K562 (cell line): ENCODE measurements around the gene TPGS1. TPM values are rescaled to one million over a fixed set of nuclear protein-coding genes. Genes with fewer than 3 reads are reported as not detected.
A peak's percentile ranks its signal among the peaks of the same experiment; 100 is the strongest.

Experiments
- CREB3 ChIP-seq: fragments of 450-650 bp; conservative IDR thresholded peaks from 2 replicates; pipeline ENCODE4 v1.6.1; 2016; ENCODE audit warnings: missing genetic modification characterization, low read depth, mild to moderate bottlenecking, missing compliant biosample characterization, moderate library complexity
- DDX20 ChIP-seq: fragments of 450-650 bp; IDR thresholded peaks from 2 replicates; pipeline ENCODE4 v1.6.1; 2016; ENCODE audit warnings: missing genetic modification characterization, low read depth, mild to moderate bottlenecking, missing compliant biosample characterization, moderate library complexity
- E2F3 ChIP-seq: fragments of 250-450 bp; sonication (Bioruptor Pico); IDR thresholded peaks from 2 replicates; pipeline ENCODE4 v1.4.0; 2020; ENCODE audit warnings: mild to moderate bottlenecking
- ETS2 ChIP-seq: IDR thresholded peaks from 2 replicates; pipeline ENCODE4 v1.6.1; 2016; ENCODE audit warnings: borderline replicate concordance, missing genetic modification characterization, mild to moderate bottlenecking, moderate library complexity, missing compliant biosample characterization; ENCODE audit not compliant: poor library complexity, severe bottlenecking
- FOSL1 ChIP-seq: fragments of 200-800 bp; sonication (Bioruptor generic); conservative IDR thresholded peaks from 2 replicates; pipeline ENCODE4 v1.6.1; 2016; ENCODE audit warnings: missing genetic modification characterization, missing compliant biosample characterization
- FOXA3 ChIP-seq, 2 experiments: fragments of 450-650 bp in 1 of 2; sonication (generic) in 1 of 2; formaldehyde crosslinking; IDR thresholded peaks in 1 of 2; conservative IDR thresholded peaks in 1 of 2; 2 replicates each; pipeline versions ENCODE4 v1.4.0 to v1.8.0; 2020 to 2022; ENCODE audit warnings: mild to moderate bottlenecking in 2 of 2, missing genetic modification reagents in 1 of 2
- HDAC3 ChIP-seq: fragments of 450-650 bp; IDR thresholded peaks from 2 replicates; pipeline ENCODE4 v1.6.1; 2018; ENCODE audit warnings: borderline replicate concordance, mild to moderate bottlenecking, moderate library complexity; ENCODE audit not compliant: partially characterized antibody
- MITF ChIP-seq: IDR thresholded peaks from 2 replicates; pipeline ENCODE4 v1.6.1; 2014; ENCODE audit warnings: antibody characterized with exemption
- NCOR1 ChIP-seq: fragments of 450-650 bp; IDR thresholded peaks from 2 replicates; pipeline ENCODE4 v1.6.1; 2016; ENCODE audit warnings: mild to moderate bottlenecking, moderate library complexity
- PCBP2 ChIP-seq: fragments of 200-400 bp; formaldehyde crosslinking; IDR thresholded peaks from 2 replicates; pipeline ENCODE4 v1.6.1; 2018; ENCODE audit warnings: low read length, low read depth, mild to moderate bottlenecking, moderate library complexity; ENCODE audit not compliant: poor library complexity, severe bottlenecking
- PML ChIP-seq: IDR thresholded peaks from 2 replicates; pipeline ENCODE4 v1.6.1; 2012; ENCODE audit warnings: low read length, inconsistent platforms
- PYGO2 ChIP-seq: fragments of 450-650 bp; IDR thresholded peaks from 2 replicates; pipeline ENCODE4 v1.6.1; 2016; ENCODE audit warnings: mild to moderate bottlenecking, missing genetic modification characterization, moderate library complexity, missing compliant biosample characterization
- SAFB2 ChIP-seq: fragments of 200-400 bp; formaldehyde crosslinking; IDR thresholded peaks from 2 replicates; pipeline ENCODE4 v1.6.1; 2018; ENCODE audit warnings: borderline replicate concordance, low read length, low read depth, moderate library complexity; ENCODE audit not compliant: severe bottlenecking
- SMAD3 ChIP-seq: fragments of 450-650 bp; formaldehyde crosslinking; conservative IDR thresholded peaks from 2 replicates; pipeline ENCODE4 v1.4.0; 2020; ENCODE audit warnings: mild to moderate bottlenecking
- TGIF2 ChIP-seq: sonication (generic); formaldehyde crosslinking; IDR thresholded peaks from 2 replicates; pipeline ENCODE4 v1.8.1; 2022; ENCODE audit warnings: mild to moderate bottlenecking, missing genetic modification reagents, moderate library complexity
- XRCC5 ChIP-seq: fragments of 200-400 bp; formaldehyde crosslinking; IDR thresholded peaks from 2 replicates; pipeline ENCODE4 v1.6.1; 2017; ENCODE audit warnings: low read depth, mild to moderate bottlenecking, low read length
- ZBTB17 ChIP-seq: fragments of 450-650 bp; formaldehyde crosslinking; IDR thresholded peaks from 2 replicates; pipeline ENCODE4 v1.4.0; 2020; ENCODE audit warnings: mild to moderate bottlenecking
- ZNF197 ChIP-seq: fragments of 200-800 bp; sonication (Bioruptor generic); IDR thresholded peaks from 2 replicates; pipeline ENCODE4 v1.6.1; 2016; ENCODE audit warnings: low read depth, missing genetic modification characterization, missing compliant biosample characterization
- ZNF561 ChIP-seq: fragments of 450-650 bp; formaldehyde crosslinking; conservative IDR thresholded peaks from 2 replicates; pipeline ENCODE4 v1.4.0; 2020; ENCODE audit warnings: mild to moderate bottlenecking, moderate library complexity
- ZNF592 ChIP-seq: fragments of 450-650 bp; IDR thresholded peaks from 2 replicates; pipeline ENCODE4 v1.6.1; 2017; ENCODE audit warnings: antibody characterized with exemption, mild to moderate bottlenecking
- ZNF644 ChIP-seq: fragments of 200-800 bp; sonication (Bioruptor generic); IDR thresholded peaks from 2 replicates; pipeline ENCODE4 v1.6.1; 2016; ENCODE audit warnings: low read depth, missing genetic modification characterization, missing compliant biosample characterization
- ZNF766 ChIP-seq: fragments of 200-800 bp; sonication (Bioruptor generic); conservative IDR thresholded peaks from 2 replicates; pipeline ENCODE4 v1.6.1; 2016; ENCODE audit warnings: missing genetic modification characterization, missing compliant biosample characterization
- polyA plus RNA-seq, 8 experiments: library from polyadenylated mRNA; depleted of rRNA in 4 of 8; stranded (reverse) in 5 of 8; unstranded in 3 of 8; fragments of >200 nt; fragmentation: Nextera tagmentation in 2 of 8; fragmentation: Illumina TruSeq in 1 of 8; extraction: Ambion mirVana in 2 of 8; extraction: Trizol in 1 of 8; gene quantifications; 2 replicates each; pipeline versions ENCODE4 v1.2.1 to v1.2.3, GENCODE V29; 2011 to 2014; ENCODE audit warnings: inconsistent platforms in 1 of 8, missing spikeins in 1 of 8
- total RNA-seq, 7 experiments: library from RNA; depleted of rRNA in 6 of 7; stranded (reverse); fragments of >200 nt in 6 of 7; fragmentation: Illumina TruSeq in 2 of 7; extraction: Trizol in 2 of 7; gene quantifications; 2 replicates each; pipeline versions ENCODE4 v1.2.1 to v1.2.3, GENCODE V29; 2011 to 2021; ENCODE audit warnings: low replicate concordance in 1 of 7

Gene TPGS1
- total and polyA plus RNA-seq, 9 of the 15 experiments (the other 6 are each of a cell fraction or from before 2014, with no cell fraction given) = 0.30 to 31.6 (median 1.2) TPM; not detected in 2

GRCh38 chr19:566403-566802 lies 59.1 kb downstream of the TPGS1 start (continued):
- TF ChIP-seq SAFB2 (no peak), XRCC5 (no peak; the same call in 1 of the 2 replicates), ZNF561 (CRISPR knock-in tag) (no peak), HDAC3 (peak; percentile 33), TGIF2 (CRISPR knock-in tag) (no peak), FOXA3 (CRISPR knock-in tag; conservative IDR thresholded peaks at IDR 0.05 in 1 of 2, IDR thresholded peaks at IDR 0.05 in 1 of 2) (no peak), CREB3 (tag) (no peak), PML (peak; percentile 54; the same call in 1 of the 2 replicates), PYGO2 (tag) (no peak), ZBTB17 (CRISPR knock-in tag) (no peak), ETS2 (tag) (no peak), ZNF592 (peak; percentile 43; the same call in 1 of the 2 replicates), FOSL1 (no peak), E2F3 (CRISPR knock-in tag) (0 out of 2 replicates have a peak, but pooled peaks have one; percentile 39), SMAD3 (CRISPR knock-in tag) (no peak), ZNF766 (CRISPR knock-in tag) (no peak), ZNF197 (no peak), DDX20 (no peak), ZNF644 (tag) (no peak), NCOR1 (peak; percentile 65), MITF (no peak), PCBP2 (no peak)
